Left colon (tissue), 2 donors: Measurements from ENCODE around the gene CCDC85A. TPM values are rescaled to one million over a fixed set of nuclear protein-coding genes. Genes with fewer than 3 reads are reported as not detected.
A peak's percentile ranks its signal among the peaks of the same experiment; 100 is the strongest.

Experiments
- ATAC-seq: fragments of 200-7000 bp; cut with Tn5 transposase; one replicate; pipeline ENCODE4 v1.9.1; 2020; ENCODE audit warnings: mild to moderate bottlenecking, moderate library complexity
- DNase-seq, 2 donors: peaks; one replicate each; pipeline ENCODE4 v3.0.0-alpha.2; 2020
- intact Hi-C, 2 donors: fragments of 100-400 bp; cut with DNase I in 1 of 2; cut with micrococcal nuclease in 1 of 2; formaldehyde crosslinking; loops; one replicate each; pipeline versions ENCODE4 v1.11.2 to v1.14.0; 2022; cut with DNase I, micrococcal nuclease
- total RNA-seq, 2 donors: library from RNA; stranded (reverse); fragmentation: NEBNext Ultra II Directional; extraction: Animal tissue kit (Norgen Biotek cat#: 25700); gene quantifications; one replicate each; pipeline ENCODE4 v1.2.1, GENCODE V29; 2021
- donor health status: DM: no; HTN: no; CAD: no.
- donor health status: DM: yes; HTN: yes; CAD: no.

CCDC85A gene
- total RNA-seq, 2 donors from 2014 or later, result 0.27 to 0.81 TPM

DNA sequence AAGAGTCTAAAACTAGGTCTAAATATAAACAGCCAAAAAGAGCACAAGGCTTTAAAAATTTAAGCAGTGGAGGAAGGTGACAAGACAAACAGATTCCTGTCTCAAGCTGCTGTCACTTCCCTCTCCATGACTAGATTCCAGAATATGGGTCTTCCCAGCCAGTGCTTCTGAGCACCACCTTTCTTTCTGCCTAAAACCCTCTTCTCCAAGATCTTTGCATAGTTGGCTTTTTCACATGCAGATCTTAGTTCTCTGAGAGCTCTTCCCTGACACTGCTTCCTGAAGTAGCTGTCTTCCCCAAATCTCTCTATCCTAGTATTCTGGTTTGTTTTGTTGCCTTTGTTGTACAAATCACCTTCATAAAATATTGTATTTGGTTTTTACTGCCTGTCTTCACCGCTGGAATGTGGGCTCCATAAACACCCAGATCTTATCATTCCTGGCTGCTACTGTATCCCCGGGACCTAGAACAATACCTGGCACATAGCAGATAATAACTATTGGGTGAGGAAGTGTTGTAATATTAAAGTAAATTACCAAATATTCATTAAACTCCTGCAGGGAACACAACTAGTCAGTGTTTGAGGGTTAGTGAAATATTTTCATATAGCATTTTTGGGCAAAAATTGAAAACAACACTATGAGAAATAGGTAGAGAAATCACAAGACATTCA is 150.2 kb downstream of the CCDC85A start:
- intact Hi-C loops, result no loop called here
- ATAC-seq (no peak), DNase-seq (no peak)

DNA sequence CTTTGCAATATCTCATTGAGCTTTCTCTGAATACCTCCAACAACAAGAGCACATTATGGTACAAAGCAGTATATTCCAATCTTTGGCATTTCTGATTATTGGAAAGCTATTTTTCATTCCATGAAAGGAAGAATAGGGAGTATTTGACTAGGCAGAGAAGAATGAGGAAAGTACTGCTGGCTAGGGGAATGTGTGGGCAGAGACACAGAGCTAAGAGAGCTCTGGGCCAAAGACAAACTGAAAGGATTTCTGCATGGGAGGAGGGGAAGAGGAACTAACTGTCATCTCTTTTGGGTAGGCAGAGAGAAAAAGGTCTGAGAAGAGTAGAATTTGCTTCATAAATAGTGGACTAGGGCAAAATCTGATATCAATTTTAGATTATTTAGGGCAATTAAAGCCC is 150.8 kb downstream of the CCDC85A start:
- no peak for DNase-seq
- intact Hi-C loops, result no loop called here
- ATAC-seq, result no peak

DNA sequence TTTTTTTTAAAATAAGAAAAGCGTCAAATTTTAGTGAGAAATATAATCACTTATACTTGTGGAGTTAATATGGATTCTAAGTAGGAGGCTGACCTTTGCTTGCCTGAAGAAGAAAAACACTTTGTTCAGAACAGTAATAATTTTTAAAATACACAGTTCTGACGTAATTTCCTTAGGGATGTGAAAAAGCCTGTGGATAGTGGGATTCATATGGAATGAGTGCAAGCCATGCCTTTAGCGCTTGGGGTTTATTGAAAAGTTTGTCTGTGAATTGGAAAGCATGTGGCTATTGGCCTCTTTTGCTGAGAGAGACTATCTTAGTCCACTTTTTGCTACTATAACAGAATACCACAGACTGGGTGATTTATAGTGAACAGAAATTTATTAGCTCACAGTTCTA is 151.3 kb downstream of the CCDC85A start:
- DNase-seq (no peak), ATAC-seq (no peak)
- intact Hi-C loops, result no loop called here

DNA sequence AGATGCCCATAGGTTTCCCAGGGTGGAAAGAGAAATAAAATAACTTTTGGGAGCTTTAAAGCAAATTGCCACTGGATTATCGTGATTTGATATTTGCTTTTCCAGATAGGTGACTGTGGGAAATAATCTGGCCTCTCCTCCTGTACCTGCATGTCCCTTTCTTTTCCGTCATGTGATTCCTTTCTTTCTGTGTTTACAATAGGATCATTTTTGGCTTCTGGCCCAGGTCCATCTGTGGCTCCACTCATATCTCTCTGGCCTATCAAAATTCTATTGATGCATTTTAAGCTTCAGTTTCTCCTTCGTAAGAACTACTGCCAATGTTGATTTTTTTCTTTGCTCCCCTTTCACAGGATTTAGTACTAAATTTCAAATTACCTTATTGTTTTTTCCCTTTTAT is 153.6 kb downstream of the CCDC85A start:
- ATAC-seq (peak; percentile 56), DNase-seq (peak in 1 of 2 donors; percentile 17)
- intact Hi-C loops, result no loop called here

DNA sequence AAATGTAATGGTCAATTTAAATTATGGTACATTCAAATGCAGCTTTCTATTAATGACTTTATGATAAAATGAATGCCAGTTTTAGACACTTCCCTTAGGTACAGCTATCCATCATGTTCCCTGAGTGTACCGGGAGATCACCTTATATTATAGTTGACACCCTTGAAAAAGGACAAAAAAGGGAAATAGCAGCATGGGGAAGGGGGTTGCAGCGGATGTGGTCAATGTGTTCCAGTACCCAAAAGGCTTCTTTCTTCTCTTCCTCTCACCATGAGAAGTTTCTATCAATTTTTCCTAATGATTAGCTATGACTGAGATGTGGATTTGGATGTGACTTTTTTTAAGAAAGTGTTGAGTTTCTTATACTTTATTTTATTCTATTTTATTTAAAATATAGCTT is 154.4 kb downstream of the CCDC85A start:
- no peak for DNase-seq
- intact Hi-C loops, result no loop called here
- ATAC-seq, result no peak

DNA sequence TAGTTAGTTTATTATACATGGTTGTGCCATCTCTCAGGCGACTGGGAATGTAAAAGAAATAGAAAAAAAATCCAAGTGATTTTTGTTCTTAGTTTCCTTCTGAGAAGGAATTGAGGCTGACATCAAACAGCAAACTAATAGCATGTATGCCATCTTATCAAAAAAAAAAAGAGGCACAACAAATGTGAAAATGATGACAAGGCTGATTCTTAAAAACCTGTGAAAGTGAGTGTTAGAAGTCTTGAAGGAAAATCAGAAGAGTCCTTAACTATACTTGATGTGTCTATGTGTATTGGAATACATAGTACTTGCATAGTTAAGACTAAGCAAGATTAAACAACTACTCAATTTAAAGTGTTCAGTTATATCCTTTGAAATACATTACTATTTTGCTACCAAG is 161.0 kb downstream of the CCDC85A start:
- DNase-seq (no peak), ATAC-seq (no peak)
- intact Hi-C loops, result no loop called here

DNA sequence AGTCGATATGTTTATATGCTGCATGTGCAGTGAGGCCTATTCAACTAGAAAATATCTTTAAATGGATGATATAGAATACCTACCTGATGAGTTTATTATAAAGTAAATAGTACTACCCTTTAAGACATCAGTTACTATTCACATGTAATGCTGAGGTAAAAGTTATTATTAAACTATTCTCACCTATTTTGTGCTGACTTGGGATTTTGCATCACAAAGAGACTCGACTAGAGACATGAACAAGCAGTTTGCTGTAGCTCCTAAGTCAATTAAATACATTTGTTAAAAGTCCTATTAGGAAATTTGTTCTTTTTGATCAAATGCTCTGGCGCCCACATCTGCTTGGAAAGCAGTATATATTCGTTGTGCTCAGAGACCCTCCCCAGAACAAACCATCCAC is 164.1 kb downstream of the CCDC85A start:
- no peak for ATAC-seq
- no peak for DNase-seq
- intact Hi-C loops, result no loop called here

DNA sequence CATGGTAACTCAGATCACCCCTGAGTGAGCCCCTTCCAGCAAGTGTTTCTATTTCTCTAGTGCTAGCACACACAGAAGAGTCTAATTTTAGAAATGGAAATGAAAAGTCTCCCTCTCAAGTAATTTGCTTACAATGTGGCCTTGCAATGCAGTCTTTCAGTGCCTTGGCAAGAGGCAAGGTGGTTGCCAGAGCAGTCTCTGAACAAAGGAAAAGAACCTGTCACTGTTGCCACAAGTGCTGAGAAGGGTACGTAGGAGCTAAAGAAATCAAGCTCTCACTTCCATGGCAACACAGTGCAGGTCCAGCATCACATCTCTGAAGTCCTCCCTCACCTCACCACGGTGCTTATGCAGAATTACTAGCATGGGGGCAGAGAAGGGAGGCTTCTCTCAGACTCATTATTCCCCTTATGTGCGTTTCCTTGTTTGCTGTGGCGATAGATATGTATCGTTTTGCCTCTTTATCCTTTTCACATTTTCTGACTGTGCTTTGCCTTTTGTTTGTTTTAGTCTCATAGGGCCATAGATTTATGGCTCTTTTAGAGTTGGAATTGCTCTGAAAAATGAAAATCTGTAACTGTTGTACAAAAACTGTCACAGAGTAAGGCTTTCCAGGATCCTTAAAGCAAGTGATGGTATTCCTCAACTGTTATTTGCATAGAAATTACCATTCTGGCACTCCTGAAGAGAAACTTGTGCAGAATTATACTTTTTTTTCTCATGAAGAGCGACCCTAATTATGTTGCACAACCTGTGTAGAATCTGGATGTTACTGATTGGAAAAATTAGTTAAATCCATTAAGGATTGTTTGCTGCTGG is 164.8 kb downstream of the CCDC85A start:
- no peak for DNase-seq
- intact Hi-C loops, result no loop called here
- ATAC-seq, result no peak

DNA sequence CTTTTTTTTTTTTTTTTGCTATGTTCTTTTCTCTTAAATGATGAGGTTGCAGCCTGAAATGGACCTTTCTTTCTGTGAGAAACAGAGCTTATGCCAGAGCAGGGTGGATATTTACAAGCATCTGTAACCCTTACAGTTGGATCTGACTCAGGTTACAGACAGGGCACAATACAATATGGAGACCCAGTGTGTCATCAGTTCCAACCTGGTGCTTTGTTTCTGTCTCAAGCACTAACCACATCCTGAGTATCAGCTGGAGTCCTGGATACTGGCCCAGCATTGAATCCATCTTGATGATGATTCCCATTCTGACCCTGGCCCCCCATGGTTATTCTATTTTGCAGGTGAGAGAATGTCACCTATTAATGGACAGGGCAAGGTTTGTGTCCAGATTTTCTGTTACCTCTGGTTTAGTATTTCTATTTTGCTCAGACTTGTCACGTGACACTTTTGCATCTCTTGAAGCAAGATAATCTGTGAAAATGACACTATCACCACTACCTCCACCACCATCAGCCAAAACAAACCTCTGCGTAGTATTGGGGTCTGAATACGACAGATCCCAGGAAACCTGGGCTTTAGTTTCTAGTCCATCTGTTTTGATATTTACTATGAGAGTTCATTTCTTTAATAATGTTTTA is 174.0 kb downstream of the CCDC85A start:
- DNase-seq (no peak), ATAC-seq (no peak)

DNA sequence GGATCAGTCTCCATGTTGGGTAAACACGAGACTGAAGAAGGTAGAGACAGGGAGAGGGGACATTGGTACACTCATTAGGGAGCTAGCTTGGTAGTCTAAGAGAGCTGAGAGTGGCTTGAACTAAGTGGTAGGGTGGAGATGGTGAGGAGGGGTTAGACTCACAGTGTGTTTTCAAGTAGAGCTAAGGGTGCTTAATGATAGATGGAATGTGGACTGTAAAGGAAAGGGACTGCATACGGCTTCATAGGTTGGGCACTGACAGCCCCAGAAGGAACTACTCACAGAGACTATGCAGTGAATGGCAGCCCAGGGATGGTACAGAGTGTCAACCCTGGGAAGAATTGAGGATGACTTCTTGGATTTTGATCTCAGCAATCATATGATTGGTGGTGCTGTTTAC is 178.1 kb downstream of the CCDC85A start:
- ATAC-seq, result no peak
- intact Hi-C loops, result no loop called here
- no peak for DNase-seq

More for the DNA sequence above, 174.0 kb downstream of the CCDC85A start:
- intact Hi-C loops, result no loop called here

DNA sequence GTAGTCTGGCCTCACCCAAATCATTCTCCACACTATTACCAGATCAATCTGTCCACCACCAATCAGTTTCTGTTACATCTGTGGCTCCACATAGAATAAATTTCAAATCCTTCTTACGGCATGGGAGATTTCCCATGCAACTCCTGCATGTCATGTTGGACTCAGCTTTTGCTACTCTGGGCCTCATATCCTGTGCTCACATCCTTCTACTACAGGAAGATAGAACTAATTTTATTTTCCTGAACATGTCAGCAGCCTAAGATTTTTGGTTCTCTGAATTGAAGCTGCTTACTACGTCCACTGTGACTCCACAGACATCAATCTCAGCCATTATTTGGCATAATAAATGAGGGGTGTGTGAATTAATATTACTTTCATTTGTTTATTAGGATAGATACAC is 181.1 kb downstream of the CCDC85A start:
- intact Hi-C loops, result no loop called here

DNA sequence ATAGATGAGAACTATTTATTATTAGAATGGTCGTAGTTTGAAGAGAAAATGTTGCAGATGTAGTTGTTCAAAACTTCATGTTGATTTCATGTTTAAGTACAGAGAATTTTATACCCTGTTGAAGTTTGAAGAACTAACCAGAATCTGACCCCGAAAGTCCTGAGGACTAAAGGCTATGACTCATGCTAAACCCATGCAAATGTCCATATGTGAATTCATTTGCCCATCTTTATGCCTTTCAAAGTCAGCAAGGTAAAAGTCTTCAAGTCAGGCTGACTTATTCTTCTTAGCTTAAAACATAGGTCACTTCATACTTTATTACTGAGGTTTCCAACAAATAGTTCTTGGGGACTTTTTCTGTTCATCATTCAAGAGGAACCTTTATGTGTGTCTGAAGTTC is 185.5 kb downstream of the CCDC85A start:
- DNase-seq, result no peak
- intact Hi-C loops, result no loop called here
- no peak for ATAC-seq

More for the DNA sequence above, 181.1 kb downstream of the CCDC85A start:
- ATAC-seq, result no peak
- no peak for DNase-seq

DNA sequence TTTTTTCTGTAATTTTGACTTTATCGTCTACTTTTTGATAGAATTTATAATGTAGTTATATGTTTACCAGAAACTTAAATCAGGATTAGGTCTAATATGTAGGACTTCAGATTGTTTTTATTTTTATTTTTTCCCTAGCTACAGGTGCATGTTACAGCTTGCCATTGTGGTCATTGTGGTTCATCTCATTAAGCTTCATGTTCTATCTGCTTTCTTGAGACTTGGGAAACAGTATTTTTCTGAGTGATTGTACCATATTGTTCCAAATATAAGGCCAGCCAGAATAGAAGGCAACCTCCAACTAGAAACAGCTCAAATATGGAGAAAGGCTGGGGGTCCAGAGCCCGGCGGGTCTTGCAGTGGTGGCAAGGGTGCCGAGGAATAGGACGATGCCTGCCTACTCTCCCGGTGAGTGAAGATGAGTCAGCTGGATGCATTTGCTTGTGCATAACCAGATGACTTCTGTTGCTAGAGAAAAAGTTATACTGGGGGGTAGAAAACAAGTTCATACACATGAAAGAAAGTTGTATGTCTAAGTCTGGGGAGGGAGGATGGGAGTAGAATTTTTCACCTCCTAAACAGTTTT is 188.4 kb downstream of the CCDC85A start:
- ATAC-seq (no peak), DNase-seq (no peak)
- intact Hi-C loops, result no loop called here

DNA sequence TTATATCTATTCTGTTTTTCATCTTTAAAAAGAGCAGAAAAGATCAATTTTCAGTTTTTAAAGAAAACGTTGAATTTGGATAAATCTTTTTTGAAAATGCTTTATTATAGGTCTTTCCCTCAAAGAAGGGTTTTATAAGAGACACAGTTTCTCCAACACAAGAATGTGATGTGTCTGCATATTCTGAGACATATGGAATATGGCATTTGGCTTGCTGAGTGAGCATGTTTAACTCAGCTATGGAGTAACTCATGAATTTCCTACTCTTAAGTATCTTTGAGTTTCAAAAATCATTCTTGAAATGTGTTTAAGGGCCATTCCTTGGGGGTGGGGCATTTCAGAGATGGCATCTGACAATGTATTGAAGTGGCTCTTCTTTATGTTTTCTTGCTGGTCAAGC is 191.5 kb downstream of the CCDC85A start:
- DNase-seq (no peak), ATAC-seq (no peak)
- intact Hi-C loops, result no loop called here

DNA sequence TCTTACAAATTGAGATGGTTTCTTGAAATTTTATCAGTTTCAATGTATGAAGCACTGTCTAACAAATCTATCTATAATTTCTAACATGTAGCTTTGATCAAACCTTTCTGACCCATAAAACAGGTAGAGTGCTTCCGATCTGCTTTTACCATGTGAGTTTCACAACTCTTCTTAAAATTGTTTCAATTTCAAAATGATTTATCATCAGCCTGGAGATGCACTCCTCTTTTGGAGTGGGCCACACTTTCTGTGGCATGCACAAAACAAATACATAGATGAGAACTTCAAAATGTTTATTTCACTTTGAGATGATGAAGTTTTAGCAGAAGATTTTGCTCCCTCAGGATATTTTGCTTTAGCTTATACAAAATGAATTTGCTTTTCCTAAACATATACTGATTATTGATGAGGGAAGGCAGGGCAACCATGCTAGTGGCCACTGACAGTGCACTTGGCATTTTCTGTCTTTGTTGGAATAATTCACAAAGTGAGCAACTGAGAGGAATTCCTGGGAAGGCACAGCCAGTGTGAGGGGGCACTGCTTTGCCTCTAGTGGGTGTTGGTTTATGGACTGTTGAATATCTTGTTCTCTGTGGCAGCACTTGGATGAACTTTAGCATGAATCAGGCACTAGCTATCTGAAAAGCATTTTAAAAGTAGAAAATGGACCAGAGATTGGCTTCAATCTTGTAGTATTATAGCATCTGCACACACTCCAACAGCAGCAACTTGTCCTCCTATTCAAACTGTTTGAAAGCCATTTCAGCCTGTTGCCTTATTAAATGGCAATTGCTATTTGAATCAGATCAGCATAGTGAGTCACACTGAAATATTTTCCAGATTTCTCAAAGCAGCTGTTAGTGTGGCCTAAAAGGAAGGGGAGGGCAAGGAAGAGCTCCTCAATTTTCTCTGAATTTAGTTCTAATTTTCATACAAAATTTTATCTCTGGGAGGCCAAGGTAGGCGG is 193.2 kb downstream of the CCDC85A start:
- intact Hi-C loops, result no loop called here
- ATAC-seq, result no peak

DNA sequence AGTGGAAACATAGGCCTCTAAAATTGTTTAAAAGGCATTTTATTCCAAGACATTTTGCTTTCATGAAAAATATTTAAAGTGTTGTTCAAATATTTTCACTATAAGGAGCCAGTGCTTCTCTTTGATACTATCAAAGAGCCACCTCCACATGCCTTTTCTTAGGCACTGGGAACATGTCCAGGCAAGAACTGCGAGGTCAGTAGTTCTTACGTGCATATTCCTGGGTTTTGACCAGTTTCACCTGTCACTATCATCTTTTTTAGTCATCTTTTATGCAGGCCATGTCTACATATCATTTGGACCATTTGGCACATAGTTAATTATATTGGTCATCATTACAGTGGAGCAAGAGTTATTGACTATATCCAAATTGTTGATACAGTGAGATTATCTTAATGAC is 195.3 kb downstream of the CCDC85A start:
- no peak for ATAC-seq
- intact Hi-C loops, result no loop called here
- DNase-seq, result no peak

More for the DNA sequence above, 193.2 kb downstream of the CCDC85A start:
- DNase-seq, result no peak

DNA sequence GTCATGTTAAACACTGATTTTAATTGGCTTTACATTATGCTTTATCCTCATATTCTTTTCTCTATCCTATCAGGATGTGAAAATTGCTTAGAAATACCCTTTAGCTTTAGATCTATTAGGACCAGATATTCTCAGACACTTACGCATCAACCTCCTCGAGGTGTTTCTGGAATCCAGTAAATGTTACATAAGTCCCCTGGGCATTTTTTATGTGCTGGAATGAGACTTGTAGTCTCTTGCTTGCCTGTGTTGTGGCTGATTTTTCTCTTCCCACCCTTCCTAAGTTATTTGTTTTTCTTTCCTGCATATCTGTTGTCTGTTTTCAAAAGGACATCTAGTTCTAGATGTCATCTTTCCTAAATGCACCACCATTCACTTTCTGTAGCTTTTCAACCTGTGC is 197.1 kb downstream of the CCDC85A start:
- no peak for ATAC-seq
- intact Hi-C loops, result no loop called here
- no peak for DNase-seq

DNA sequence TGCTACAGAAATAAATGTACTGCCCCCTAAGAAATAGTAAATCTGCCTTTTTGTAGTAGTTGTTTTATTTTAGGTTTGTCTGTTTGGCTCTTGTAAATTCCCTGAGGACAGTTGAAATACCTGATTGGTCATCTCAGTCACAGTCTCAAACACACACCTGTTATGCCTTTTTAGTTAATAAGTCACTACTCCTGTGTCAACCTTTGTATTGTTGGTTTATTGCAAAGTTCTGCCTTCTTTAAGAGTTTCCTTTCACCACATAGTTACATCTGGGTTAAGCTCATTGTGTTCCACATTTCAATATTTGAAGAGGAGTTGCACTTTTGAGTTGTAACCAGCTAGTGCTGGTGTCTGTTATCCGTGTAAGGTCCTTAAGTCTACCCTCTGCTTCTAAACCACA is 198.7 kb downstream of the CCDC85A start:
- peak; percentile 99 for ATAC-seq
- DNase-seq, result no peak
- intact Hi-C loops, result no loop called here

DNA sequence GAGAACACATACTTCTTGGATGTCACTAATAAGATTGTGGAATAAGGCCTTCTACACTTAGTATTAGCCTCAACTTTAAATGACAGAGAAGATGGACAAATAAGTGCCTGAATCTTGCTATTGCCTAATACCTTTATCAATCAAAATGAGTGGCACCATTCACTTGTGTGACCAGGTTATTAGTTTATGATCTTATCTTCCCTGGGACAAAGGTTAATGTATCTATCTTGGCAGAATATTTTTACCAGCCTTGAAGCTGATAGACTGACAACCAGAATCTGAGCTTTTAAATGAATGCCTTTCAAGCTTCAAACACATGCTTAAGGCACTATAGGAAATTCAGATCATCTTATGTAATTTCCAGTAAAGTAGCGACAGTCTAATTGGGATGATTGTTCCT is 202.9 kb downstream of the CCDC85A start:
- DNase-seq (no peak), ATAC-seq (no peak)
- intact Hi-C loops, result no loop called here
